Uterus (tissue), 4 donors: ENCODE measurements around the gene SMCO2. TPM values are rescaled to one million over a fixed set of nuclear protein-coding genes. Genes with fewer than 3 reads are reported as not detected.

Source experiments
- DNase-seq, 2 donors: peaks; one replicate each; pipeline ENCODE4 v3.0.0-alpha.2; 2019 to 2020
- H3K27ac ChIP-seq, 2 donors: fragments of 200-600 bp; sonication (generic); 1 replicate in 1 of 2; 2 replicates in 1 of 2; pipeline ENCODE4 v1.5.1; 2016 to 2018
- H3K27me3 ChIP-seq, 2 donors: fragments of 200-600 bp; sonication (generic); one replicate each; pipeline ENCODE4 v1.5.1; 2018 to 2019; ENCODE audit warnings: control low read depth in 1 of 2
- H3K36me3 ChIP-seq, 2 donors: fragments of 200-600 bp; sonication (generic); one replicate each; pipeline ENCODE4 v1.5.1; 2019; ENCODE audit warnings: control low read depth in 1 of 2
- H3K4me1 ChIP-seq, 2 donors: fragments of 200-600 bp; sonication (generic); one replicate each; pipeline ENCODE4 v1.5.1; 2018 to 2019; ENCODE audit warnings: control low read depth in 1 of 2
- H3K4me3 ChIP-seq, 2 donors: fragments of 200-600 bp; sonication (generic); 1 replicate in 1 of 2; 2 replicates in 1 of 2; pipeline ENCODE4 v1.5.1; 2018 to 2019; ENCODE audit warnings: mild to moderate bottlenecking in 1 of 2
- H3K9me3 ChIP-seq, 2 donors: fragments of 200-600 bp; sonication (generic); one replicate each; pipeline ENCODE4 v1.5.1; 2019; ENCODE audit warnings: control low read depth in 1 of 2
- CTCF ChIP-seq, 4 experiments: fragments of 200-600 bp in 2 of 4; fragments of 450-650 bp in 2 of 4; sonication (generic) in 2 of 4; IDR thresholded peaks; one replicate each; pipeline ENCODE4 v1.5.1; 2016 to 2019; ENCODE audit warnings: antibody characterized with exemption in 4 of 4, mild to moderate bottlenecking in 2 of 4, moderate library complexity in 1 of 4
- POLR2A ChIP-seq, 2 donors: fragments of 450-650 bp; IDR thresholded peaks; one replicate each; pipeline ENCODE4 v1.6.1; 2016; ENCODE audit warnings: antibody characterized with exemption in 2 of 2, mild to moderate bottlenecking in 1 of 2, moderate library complexity in 1 of 2
- intact Hi-C: fragments of 100-400 bp; cut with DNase I; formaldehyde crosslinking; loops from one replicate; pipeline ENCODE4 v1.15.1; 2023; ENCODE audit warnings: low total_unique reads
- total RNA-seq, 4 donors: library from RNA; depleted of rRNA in 3 of 4; stranded (reverse); fragments of >200 nt in 3 of 4; gene quantifications; one replicate each; pipeline versions ENCODE4 v1.1.0 to v1.2.4, GENCODE V29; 2014 to 2023
- donor health status: DM: yes; HTN: yes; CAD: no.

Gene SMCO2
- total RNA-seq = not detected

GRCh38 chr12:27446436-27446835 is at the start of gene SMCO2:
TSS of gene SMCO2 (plus strand) at chr12:27446736. CDS start at chr12:27470632, 23,896 bp downstream.
- H3K27ac ChIP-seq = no peak within 1 kb of the TSS
- no peak for TF ChIP-seq POLR2A (IDR thresholded peaks at IDR 0.05)
- TF ChIP-seq CTCF (IDR thresholded peaks at IDR 0.05) = no peak
- no peaks in the 10 kb centered on the region for H3K36me3 ChIP-seq
- no peak within 1 kb of the TSS for H3K4me3 ChIP-seq
- no peaks in the 10 kb centered on the region for H3K9me3 ChIP-seq
- H3K4me1 ChIP-seq = no peaks in the 10 kb centered on the region
- DNase-seq = no peak
- intact Hi-C loops = no loop called here
- no peaks in the 10 kb centered on the region for H3K27me3 ChIP-seq

- no peaks in the 10 kb centered on the region for H3K27me3 ChIP-seq
- TF ChIP-seq POLR2A (IDR thresholded peaks at IDR 0.05) (no peak), CTCF (IDR thresholded peaks at IDR 0.05) (no peak)
- no peak overlapping the region for H3K4me3 ChIP-seq
- no peak for DNase-seq
- intact Hi-C loops = no loop called here
- no peaks in the 10 kb centered on the region for H3K36me3 ChIP-seq
- H3K27ac ChIP-seq = no peak overlapping the region
- no peaks in the 10 kb centered on the region for H3K9me3 ChIP-seq
- H3K4me1 ChIP-seq = no peaks in the 10 kb centered on the region
These were observed 48.1 kb upstream of the SMCO2 start for GRCh38 chr12:27398466-27398865.

- intact Hi-C loops = no loop called here
- Histone ChIP-seq H3K4me1 (no peaks in the 10 kb centered on the region), H3K27ac (no peak overlapping the region), H3K27me3 (no peaks in the 10 kb centered on the region), H3K9me3 (no peaks in the 10 kb centered on the region), H3K4me3 (no peak overlapping the region), H3K36me3 (no peaks in the 10 kb centered on the region)
- no peak for DNase-seq
- no peak for TF ChIP-seq POLR2A (IDR thresholded peaks at IDR 0.05)
- TF ChIP-seq CTCF (IDR thresholded peaks at IDR 0.05) = no peak
These were observed 47.5 kb upstream of the SMCO2 start for GRCh38 chr12:27399074-27399473.

GRCh38 chr12:27400856-27401354 is 45.6 kb upstream of the SMCO2 start:
- no peak overlapping the region for H3K4me3 ChIP-seq
- TF ChIP-seq CTCF (IDR thresholded peaks at IDR 0.05) = no peak
- no peak for TF ChIP-seq POLR2A (IDR thresholded peaks at IDR 0.05)
- H3K27ac ChIP-seq = no peak overlapping the region
- no peaks in the 10 kb centered on the region for H3K36me3 ChIP-seq
- no peaks in the 10 kb centered on the region for H3K4me1 ChIP-seq
- no peak for DNase-seq
- no peaks in the 10 kb centered on the region for H3K27me3 ChIP-seq
- no peaks in the 10 kb centered on the region for H3K9me3 ChIP-seq
- intact Hi-C loops = no loop called here

- no peak for DNase-seq
- H3K36me3 ChIP-seq = no peaks in the 10 kb centered on the region
- no peaks in the 10 kb centered on the region for H3K4me1 ChIP-seq
- no peaks in the 10 kb centered on the region for H3K27me3 ChIP-seq
- no peak overlapping the region for H3K4me3 ChIP-seq
- H3K9me3 ChIP-seq = no peaks in the 10 kb centered on the region
- no peak for TF ChIP-seq CTCF (IDR thresholded peaks at IDR 0.05)
- no peak for TF ChIP-seq POLR2A (IDR thresholded peaks at IDR 0.05)
- H3K27ac ChIP-seq = no peak overlapping the region
- intact Hi-C loops = no loop called here
These were observed 34.5 kb upstream of the SMCO2 start for GRCh38 chr12:27412047-27412446.
